Measurements from ENCODE around the gene MPV17L2.

DNA sequence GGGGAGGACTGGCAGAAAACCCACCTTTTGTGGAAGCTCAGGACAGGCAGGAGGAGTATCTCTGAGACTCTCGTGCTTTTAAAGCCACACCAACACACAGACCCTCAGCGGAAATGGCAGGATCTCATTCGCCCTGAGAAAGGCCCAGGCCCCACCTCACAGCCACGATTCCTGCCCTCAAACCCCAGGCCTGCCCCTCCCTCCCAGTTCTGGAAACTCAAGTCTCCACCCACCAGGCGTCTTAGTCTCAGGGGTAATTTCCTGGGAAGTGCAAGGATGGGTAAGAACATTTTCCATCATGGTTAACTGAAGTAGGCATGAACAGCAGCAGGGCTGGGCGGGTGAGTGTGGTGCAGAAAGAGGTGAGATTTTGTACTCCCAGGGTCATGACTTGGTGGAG, 41.2 kb downstream of the MPV17L2 start:
- TF ChIP-seq, protein P1, sequence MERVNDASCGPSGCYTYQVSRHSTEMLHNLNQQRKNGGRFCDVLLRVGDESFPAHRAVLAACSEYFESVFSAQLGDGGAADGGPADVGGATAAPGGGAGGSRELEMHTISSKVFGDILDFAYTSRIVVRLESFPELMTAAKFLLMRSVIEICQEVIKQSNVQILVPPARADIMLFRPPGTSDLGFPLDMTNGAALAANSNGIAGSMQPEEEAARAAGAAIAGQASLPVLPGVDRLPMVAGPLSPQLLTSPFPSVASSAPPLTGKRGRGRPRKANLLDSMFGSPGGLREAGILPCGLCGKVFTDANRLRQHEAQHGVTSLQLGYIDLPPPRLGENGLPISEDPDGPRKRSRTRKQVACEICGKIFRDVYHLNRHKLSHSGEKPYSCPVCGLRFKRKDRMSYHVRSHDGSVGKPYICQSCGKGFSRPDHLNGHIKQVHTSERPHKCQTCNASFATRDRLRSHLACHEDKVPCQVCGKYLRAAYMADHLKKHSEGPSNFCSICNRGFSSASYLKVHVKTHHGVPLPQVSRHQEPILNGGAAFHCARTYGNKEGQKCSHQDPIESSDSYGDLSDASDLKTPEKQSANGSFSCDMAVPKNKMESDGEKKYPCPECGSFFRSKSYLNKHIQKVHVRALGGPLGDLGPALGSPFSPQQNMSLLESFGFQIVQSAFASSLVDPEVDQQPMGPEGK (CRISPR knock-in tag; IDR thresholded peaks at IDR 0.05; ENCODE audit: borderline replicate concordance): no peak
- TF ChIP-seq, protein P2, sequence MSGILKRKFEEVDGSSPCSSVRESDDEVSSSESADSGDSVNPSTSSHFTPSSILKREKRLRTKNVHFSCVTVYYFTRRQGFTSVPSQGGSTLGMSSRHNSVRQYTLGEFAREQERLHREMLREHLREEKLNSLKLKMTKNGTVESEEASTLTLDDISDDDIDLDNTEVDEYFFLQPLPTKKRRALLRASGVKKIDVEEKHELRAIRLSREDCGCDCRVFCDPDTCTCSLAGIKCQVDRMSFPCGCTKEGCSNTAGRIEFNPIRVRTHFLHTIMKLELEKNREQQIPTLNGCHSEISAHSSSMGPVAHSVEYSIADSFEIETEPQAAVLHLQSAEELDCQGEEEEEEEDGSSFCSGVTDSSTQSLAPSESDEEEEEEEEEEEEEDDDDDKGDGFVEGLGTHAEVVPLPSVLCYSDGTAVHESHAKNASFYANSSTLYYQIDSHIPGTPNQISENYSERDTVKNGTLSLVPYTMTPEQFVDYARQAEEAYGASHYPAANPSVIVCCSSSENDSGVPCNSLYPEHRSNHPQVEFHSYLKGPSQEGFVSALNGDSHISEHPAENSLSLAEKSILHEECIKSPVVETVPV (CRISPR knock-in tag; IDR thresholded peaks at IDR 0.05): no peak
- TF ChIP-seq PPARA (CRISPR knock-in tag; IDR thresholded peaks at IDR 0.05; ENCODE audit: borderline replicate concordance) (no peak), ZNF70 (CRISPR knock-in tag; IDR thresholded peaks at IDR 0.05) (no peak), ARNTL (CRISPR knock-in tag; IDR thresholded peaks at IDR 0.05; ENCODE audit: borderline replicate concordance, low read depth) (no peak), RARB (CRISPR knock-in tag; IDR thresholded peaks at IDR 0.05) (no peak), CSDC2 (CRISPR knock-in tag; IDR thresholded peaks at IDR 0.05) (no peak), OSR1 (CRISPR knock-in tag; IDR thresholded peaks at IDR 0.05) (no peak), SNAI2 (CRISPR knock-in tag; IDR thresholded peaks at IDR 0.05) (no peak), TCF4 (CRISPR knock-in tag; IDR thresholded peaks at IDR 0.05; ENCODE audit: borderline replicate concordance) (no peak), ZFP3 (CRISPR knock-in tag; IDR thresholded peaks at IDR 0.05) (no peak), ESRRG (CRISPR knock-in tag; IDR thresholded peaks at IDR 0.05) (no peak)
- TF ChIP-seq, protein P3, sequence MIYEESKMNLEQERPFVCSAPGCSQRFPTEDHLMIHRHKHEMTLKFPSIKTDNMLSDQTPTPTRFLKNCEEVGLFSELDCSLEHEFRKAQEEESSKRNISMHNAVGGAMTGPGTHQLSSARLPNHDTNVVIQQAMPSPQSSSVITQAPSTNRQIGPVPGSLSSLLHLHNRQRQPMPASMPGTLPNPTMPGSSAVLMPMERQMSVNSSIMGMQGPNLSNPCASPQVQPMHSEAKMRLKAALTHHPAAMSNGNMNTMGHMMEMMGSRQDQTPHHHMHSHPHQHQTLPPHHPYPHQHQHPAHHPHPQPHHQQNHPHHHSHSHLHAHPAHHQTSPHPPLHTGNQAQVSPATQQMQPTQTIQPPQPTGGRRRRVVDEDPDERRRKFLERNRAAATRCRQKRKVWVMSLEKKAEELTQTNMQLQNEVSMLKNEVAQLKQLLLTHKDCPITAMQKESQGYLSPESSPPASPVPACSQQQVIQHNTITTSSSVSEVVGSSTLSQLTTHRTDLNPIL (CRISPR knock-in tag; IDR thresholded peaks at IDR 0.05; ENCODE audit: low read depth): no peak
